K562 (cell line): ENCODE results near the gene CDKN2D. TPM values are rescaled to one million over a fixed set of nuclear protein-coding genes. Genes with fewer than 3 reads are reported as not detected.

Experiments used
- DDX20 ChIP-seq: fragments of 450-650 bp; IDR thresholded peaks from 2 replicates; pipeline ENCODE4 v1.6.1; 2016; ENCODE audit warnings: missing genetic modification characterization, low read depth, mild to moderate bottlenecking, missing compliant biosample characterization, moderate library complexity
- ELF2 ChIP-seq: fragments of 250-450 bp; sonication (Bioruptor Pico); IDR thresholded peaks from 2 replicates; pipeline ENCODE4 v1.5.0; 2021; ENCODE audit warnings: mild to moderate bottlenecking
- GTF2A2 ChIP-seq: IDR thresholded peaks from 2 replicates; pipeline ENCODE4 v1.6.1; 2016; ENCODE audit warnings: mild to moderate bottlenecking, missing genetic modification characterization, missing compliant biosample characterization
- NBN ChIP-seq: fragments of 450-650 bp; IDR thresholded peaks from 2 replicates; pipeline ENCODE4 v1.6.1; 2016; ENCODE audit warnings: low read depth, mild to moderate bottlenecking
- SRSF9 ChIP-seq: fragments of 200-400 bp; formaldehyde crosslinking; IDR thresholded peaks from 2 replicates; pipeline ENCODE4 v1.6.1; 2017; ENCODE audit warnings: low read depth, low read length, borderline replicate concordance
- THAP12 ChIP-seq: fragments of 250-450 bp; sonication (Bioruptor Pico); IDR thresholded peaks from 2 replicates; pipeline ENCODE4 v1.9.0; 2021; ENCODE audit warnings: mild to moderate bottlenecking, inconsistent platforms
- XRCC5 ChIP-seq: fragments of 200-400 bp; formaldehyde crosslinking; IDR thresholded peaks from 2 replicates; pipeline ENCODE4 v1.6.1; 2017; ENCODE audit warnings: low read depth, mild to moderate bottlenecking, low read length
- ZBTB5 ChIP-seq: fragments of 450-650 bp; IDR thresholded peaks from 2 replicates; pipeline ENCODE4 v1.6.1; 2017; ENCODE audit warnings: antibody characterized with exemption
- ZHX1 ChIP-seq: fragments of 150-350 bp; conservative IDR thresholded peaks from 2 replicates; pipeline ENCODE4 v1.6.1; 2014; ENCODE audit warnings: low read length
- ZMIZ1 ChIP-seq, 2 experiments: fragments of 150-350 bp in 1 of 2; IDR thresholded peaks; 2 replicates each; pipeline ENCODE4 v1.6.1; 2012 to 2016; ENCODE audit warnings: low read depth in 2 of 2, low read length in 2 of 2, mild to moderate bottlenecking in 1 of 2, moderate library complexity in 1 of 2
- ZNF232 ChIP-seq: sonication (generic); formaldehyde crosslinking; IDR thresholded peaks from 2 replicates; pipeline ENCODE4 v1.8.0; 2022; ENCODE audit warnings: mild to moderate bottlenecking, missing genetic modification reagents
- ZNF384 ChIP-seq: IDR thresholded peaks from 2 replicates; pipeline ENCODE4 v1.6.1; 2012; ENCODE audit warnings: low read depth, low read length, improper control_type of control experiment
- ZNF696 ChIP-seq: fragments of 250-450 bp; sonication (Bioruptor Pico); conservative IDR thresholded peaks from 2 replicates; pipeline ENCODE4 v1.4.0; 2020; ENCODE audit warnings: mild to moderate bottlenecking, moderate library complexity
- polyA plus RNA-seq, 8 experiments: library from polyadenylated mRNA; depleted of rRNA in 4 of 8; stranded (reverse) in 5 of 8; unstranded in 3 of 8; fragments of >200 nt; fragmentation: Nextera tagmentation in 2 of 8; fragmentation: Illumina TruSeq in 1 of 8; extraction: Ambion mirVana in 2 of 8; extraction: Trizol in 1 of 8; gene quantifications; 2 replicates each; pipeline versions ENCODE4 v1.2.1 to v1.2.3, GENCODE V29; 2011 to 2014; ENCODE audit warnings: inconsistent platforms in 1 of 8, missing spikeins in 1 of 8
- total RNA-seq, 7 experiments: library from RNA; depleted of rRNA in 6 of 7; stranded (reverse); fragments of >200 nt in 6 of 7; fragmentation: Illumina TruSeq in 2 of 7; extraction: Trizol in 2 of 7; gene quantifications; 2 replicates each; pipeline versions ENCODE4 v1.2.1 to v1.2.3, GENCODE V29; 2011 to 2021; ENCODE audit warnings: low replicate concordance in 1 of 7

The CDKN2D gene
- total and polyA plus RNA-seq, 9 of the 15 experiments (the other 6 are each of a cell fraction or from before 2014, with no cell fraction given) = 0.41 to 8.2 (median 3.7) TPM

GRCh38 chr19:10565567-10566407 lies 3.0 kb downstream of the CDKN2D start, which contains the start of gene KRI1 (continued):
- no peak for TF ChIP-seq ZHX1
- no peak for TF ChIP-seq XRCC5
- TF ChIP-seq ELF2 = peak; percentile 56; the same call in 1 of the 2 replicates
- no peak for TF ChIP-seq DDX20
- TF ChIP-seq ZNF696 (CRISPR knock-in tag) = no peak
- no peak for TF ChIP-seq ZBTB5
- TF ChIP-seq ZNF384 = no peak
- no peak; the same call in 1 of the 2 replicates for TF ChIP-seq ZNF232 (CRISPR knock-in tag)
- no peak for TF ChIP-seq SRSF9
- 0 out of 2 replicates have a peak, but pooled peaks have one; percentile 57 for TF ChIP-seq THAP12 (CRISPR knock-in tag)
- TF ChIP-seq NBN = no peak
- TF ChIP-seq ZMIZ1 (IDR thresholded peaks at IDR 0.05; ENCODE audit: low read depth in 2 of 2, low read length in 2 of 2) = no peak
- no peak for TF ChIP-seq GTF2A2
